NAMALWA (cell line): ENCODE measurements around the gene DNAJC12.
A peak's percentile ranks its signal among the peaks of the same experiment; 100 is the strongest.
"Not testable (repeated sequence)": the region's sequence is repeated elsewhere in the genome, so short reads cannot be mapped to it uniquely, and the experiment has no call there.

Experiments used
- DNase-seq: peaks from one replicate; pipeline ENCODE4 v3.0.0-alpha.2; 2015; ENCODE audit warnings: low spot score

DNAJC12 gene

GRCh38 chr10:67790534-67791408 is 47.2 kb downstream of the DNAJC12 start:
- DNase-seq, result peak; percentile 36

GRCh38 chr10:67789769-67790168 is 48.2 kb downstream of the DNAJC12 start:
- DNase-seq, result no peak

GRCh38 chr10:67788028-67788886 is 49.7 kb downstream of the DNAJC12 start:
- DNase-seq, result peak; percentile 85

DNA sequence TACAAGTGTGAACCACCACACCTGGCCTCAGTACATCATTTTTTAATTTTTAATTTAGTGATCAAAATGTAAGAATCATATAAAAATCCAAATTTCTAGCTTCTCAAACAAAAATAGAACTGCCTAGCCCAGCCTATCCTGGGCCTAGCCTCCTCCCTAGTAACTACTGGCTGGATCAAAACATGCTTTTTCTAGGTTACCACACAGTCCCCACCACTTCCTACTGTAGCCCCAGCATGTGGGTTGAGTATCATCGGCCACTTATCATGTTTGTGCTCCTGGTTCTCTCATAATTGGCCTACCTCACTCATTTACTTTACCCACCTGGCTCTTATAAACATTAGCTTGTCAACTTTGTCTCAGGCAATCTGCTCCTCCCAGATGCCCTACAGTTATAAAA is 52.9 kb downstream of the DNAJC12 start:
- no peak for DNase-seq

- DNase-seq, result no peak
Observed at GRCh38 chr10:67784474-67784873, 53.5 kb downstream of the DNAJC12 start.

- DNase-seq, result peak; percentile 51
Observed at GRCh38 chr10:67783606-67784294, 54.2 kb downstream of the DNAJC12 start.

DNA sequence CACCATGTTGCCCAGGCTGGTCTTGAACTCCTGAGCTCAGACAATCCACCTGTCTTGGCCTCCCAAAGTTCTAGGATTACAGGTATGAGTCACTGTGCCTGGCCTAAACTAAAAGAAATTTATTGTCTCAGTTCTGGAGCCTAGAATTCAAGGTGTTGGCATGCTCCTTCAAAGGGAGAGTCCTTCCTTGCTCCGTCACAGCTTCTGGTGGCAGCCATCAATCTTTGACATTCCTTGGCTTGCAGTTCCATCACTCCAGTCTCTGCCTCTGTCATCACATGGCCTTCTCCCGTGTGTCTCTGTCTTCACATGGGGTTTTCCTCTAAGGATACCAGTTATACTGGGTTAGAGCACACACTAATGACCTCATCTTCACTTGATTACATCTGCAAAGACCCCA is 55.5 kb downstream of the DNAJC12 start:
- no peak for DNase-seq

- DNase-seq, result peak; percentile 50
Observed at GRCh38 chr10:67780759-67781538, 57.0 kb downstream of the DNAJC12 start.

- not testable (repeated sequence) for DNase-seq
Observed at GRCh38 chr10:67780204-67780621, 57.8 kb downstream of the DNAJC12 start.

- peak; percentile 94 for DNase-seq
Observed at GRCh38 chr10:67779465-67780203, 58.4 kb downstream of the DNAJC12 start.

- no peak for DNase-seq
Observed at GRCh38 chr10:67776371-67776770, 61.6 kb downstream of the DNAJC12 start.

- no peak for DNase-seq
Observed at GRCh38 chr10:67775279-67775678, 62.7 kb downstream of the DNAJC12 start.

GRCh38 chr10:67772894-67773511 is 65.0 kb downstream of the DNAJC12 start:
- peak; percentile 80 for DNase-seq

DNA sequence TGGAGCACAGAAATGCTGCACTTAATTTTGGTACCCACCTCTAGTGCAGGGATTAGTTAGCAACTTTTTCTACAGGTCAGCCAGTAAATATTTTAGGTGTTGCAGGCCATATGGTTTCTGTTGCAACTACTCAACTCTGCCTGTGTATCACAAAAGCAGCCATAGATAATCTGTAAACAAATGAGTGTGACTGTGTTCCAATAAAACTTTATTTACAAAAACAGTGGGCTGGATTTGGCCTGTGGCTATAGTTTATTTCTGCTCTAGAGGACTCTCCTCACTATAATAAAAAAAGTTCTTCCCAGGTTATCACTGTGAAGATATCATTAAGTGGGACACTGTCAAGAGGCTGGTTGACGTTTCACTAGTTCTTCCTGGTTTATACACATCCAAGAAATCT is 65.8 kb downstream of the DNAJC12 start:
- peak; percentile 30 for DNase-seq

- no peak for DNase-seq
Observed at GRCh38 chr10:67771200-67771599, 66.8 kb downstream of the DNAJC12 start.

GRCh38 chr10:67770537-67770936 is 67.5 kb downstream of the DNAJC12 start:
- no peak for DNase-seq

- no peak for DNase-seq
Observed at GRCh38 chr10:67767244-67767643, 70.7 kb downstream of the DNAJC12 start.

DNA sequence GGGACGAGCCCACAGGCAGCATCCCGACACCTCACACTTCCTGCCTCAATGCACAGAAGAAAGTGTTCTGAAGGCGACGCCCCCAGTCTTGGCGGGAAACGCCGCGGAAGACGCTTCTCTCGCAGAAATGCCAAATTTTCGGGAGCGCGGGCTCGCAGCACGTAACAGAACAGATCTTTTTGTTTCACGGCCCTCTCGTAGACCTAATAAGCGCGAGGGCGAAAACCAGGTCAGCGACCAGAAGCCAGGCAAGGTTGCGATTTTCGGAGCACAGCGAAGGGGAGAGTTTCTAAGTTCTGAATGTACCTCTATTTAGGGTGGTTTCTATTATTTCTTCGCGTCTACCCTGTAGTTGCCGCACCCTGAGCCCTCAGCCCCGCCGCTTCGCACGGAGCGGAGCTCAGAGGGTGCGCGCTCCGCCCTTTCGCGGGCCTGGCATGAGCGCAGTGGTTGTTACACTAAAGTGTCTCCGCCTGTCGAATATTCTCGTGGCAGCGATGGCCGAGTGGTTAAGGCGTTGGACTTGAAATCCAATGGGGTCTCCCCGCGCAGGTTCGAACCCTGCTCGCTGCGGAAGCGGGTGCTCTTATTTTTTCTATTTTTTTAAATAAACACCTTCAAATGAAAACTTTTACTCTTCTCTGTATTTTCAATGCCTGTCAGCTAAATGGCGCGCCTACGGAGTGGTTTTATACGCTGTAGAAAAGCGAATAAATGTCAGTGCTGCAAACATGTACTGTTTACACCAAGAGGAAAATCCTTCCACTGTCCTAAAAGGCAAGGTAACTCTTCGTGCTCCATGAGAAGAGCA is 73.8 kb downstream of the DNAJC12 start:
- peak; percentile 92 for DNase-seq

GRCh38 chr10:67763499-67764011 is 74.4 kb downstream of the DNAJC12 start:
- DNase-seq, result no peak
